Measurements from ENCODE around the gene PSAP. TPM values are rescaled to one million over a fixed set of nuclear protein-coding genes. Genes with fewer than 3 reads are reported as not detected.
A peak's percentile ranks its signal among the peaks of the same experiment; 100 is the strongest.

PSAP gene
- total RNA-seq, 1 experiment from 2014 or later = 397 TPM

DNA sequence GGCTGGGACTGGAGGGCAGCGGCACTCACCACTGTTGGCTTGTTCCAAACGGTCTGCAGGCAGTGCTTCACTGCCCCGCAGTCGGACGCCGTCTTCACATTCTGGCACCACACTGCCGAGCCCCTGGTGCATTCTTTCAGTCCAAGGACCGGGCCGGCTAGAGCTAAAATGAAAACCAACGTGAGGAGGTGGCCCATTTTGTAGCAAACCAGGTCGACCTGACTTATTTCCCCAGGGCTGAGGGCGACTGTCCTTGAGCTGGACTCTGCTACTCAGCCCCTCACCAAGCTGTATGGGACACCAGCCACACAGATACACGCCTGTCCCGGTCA is 16.7 kb downstream of the PSAP start (continued):
- no peak for TF ChIP-seq TCF7 (CRISPR knock-in tag; IDR thresholded peaks at IDR 0.05; ENCODE audit: low read depth)
- TF ChIP-seq, protein P1, sequence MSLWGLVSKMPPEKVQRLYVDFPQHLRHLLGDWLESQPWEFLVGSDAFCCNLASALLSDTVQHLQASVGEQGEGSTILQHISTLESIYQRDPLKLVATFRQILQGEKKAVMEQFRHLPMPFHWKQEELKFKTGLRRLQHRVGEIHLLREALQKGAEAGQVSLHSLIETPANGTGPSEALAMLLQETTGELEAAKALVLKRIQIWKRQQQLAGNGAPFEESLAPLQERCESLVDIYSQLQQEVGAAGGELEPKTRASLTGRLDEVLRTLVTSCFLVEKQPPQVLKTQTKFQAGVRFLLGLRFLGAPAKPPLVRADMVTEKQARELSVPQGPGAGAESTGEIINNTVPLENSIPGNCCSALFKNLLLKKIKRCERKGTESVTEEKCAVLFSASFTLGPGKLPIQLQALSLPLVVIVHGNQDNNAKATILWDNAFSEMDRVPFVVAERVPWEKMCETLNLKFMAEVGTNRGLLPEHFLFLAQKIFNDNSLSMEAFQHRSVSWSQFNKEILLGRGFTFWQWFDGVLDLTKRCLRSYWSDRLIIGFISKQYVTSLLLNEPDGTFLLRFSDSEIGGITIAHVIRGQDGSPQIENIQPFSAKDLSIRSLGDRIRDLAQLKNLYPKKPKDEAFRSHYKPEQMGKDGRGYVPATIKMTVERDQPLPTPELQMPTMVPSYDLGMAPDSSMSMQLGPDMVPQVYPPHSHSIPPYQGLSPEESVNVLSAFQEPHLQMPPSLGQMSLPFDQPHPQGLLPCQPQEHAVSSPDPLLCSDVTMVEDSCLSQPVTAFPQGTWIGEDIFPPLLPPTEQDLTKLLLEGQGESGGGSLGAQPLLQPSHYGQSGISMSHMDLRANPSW (CRISPR knock-in tag; conservative IDR thresholded peaks at IDR 0.05; ENCODE audit: low read depth) = no peak
- no peak for TF ChIP-seq ZNF121 (CRISPR knock-in tag; IDR thresholded peaks at IDR 0.05)
- TF ChIP-seq CREB1 (CRISPR knock-in tag; IDR thresholded peaks at IDR 0.05) = no peak

DNA sequence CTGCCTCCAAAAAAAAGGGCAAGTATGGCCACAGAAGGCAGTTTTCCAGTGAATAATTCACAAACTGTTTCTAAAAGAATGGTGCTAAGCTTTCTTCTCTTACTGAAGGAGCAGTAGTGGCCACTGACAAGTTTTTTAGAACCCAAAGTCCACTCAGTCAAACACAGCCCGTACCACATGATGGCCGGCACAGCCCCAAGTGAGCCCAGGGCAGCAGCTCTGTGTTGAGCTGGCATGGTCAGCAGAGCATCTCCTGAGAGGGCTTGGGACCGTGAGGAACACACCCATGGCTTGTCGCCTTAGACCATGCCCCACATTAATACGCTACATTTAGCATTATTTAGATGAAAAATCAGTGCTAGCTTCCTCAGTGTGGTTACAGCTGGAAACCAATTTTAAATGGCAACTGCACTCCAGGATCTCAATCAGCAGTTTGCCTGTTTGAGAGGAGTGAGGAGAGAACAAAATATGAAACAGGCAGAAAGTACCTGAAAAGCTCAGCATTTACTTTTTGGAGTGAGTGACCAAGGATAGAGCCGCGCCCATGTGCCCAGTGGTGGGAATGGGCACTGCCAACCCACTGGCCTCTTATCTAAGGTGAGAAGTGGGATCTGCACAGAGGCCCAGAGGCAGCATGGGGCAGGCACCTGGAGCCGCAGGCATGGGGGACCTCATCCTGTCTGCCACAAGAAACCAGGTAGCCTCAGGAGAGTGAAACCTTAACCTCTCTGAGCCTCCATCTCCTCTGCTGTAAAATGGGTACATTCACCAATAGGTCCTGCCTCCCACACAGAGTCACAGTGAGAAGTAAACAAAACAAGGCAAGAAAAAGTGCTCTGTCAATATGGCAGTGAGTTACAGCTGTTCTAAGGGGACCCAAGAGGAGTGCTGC is 17.4 kb downstream of the PSAP start:
- POLR2A ChIA-PET = no interaction called here
- H3K27me3 Mint-ChIP-seq (ENCODE audit: low read depth) = no peaks in the 10 kb centered on the region
- TF ChIP-seq RORB (CRISPR knock-in tag; IDR thresholded peaks at IDR 0.05) (no peak), ZNF232 (CRISPR knock-in tag; IDR thresholded peaks at IDR 0.05) (no peak), OVOL2 (CRISPR knock-in tag; IDR thresholded peaks at IDR 0.05; ENCODE audit: borderline replicate concordance) (no peak), NFATC4 (CRISPR knock-in tag; IDR thresholded peaks at IDR 0.05) (no peak), ATF1 (CRISPR knock-in tag; IDR thresholded peaks at IDR 0.05) (no peak), ZNF416 (CRISPR knock-in tag; IDR thresholded peaks at IDR 0.05) (no peak), NFE2L1 (CRISPR knock-in tag; IDR thresholded peaks at IDR 0.05) (no peak), GRHL2 (CRISPR knock-in tag; IDR thresholded peaks at IDR 0.05; ENCODE audit: insufficient replicate concordance, severe bottlenecking) (no peak), HMGA2 (CRISPR knock-in tag; IDR thresholded peaks at IDR 0.05) (no peak), GABPB1 (CRISPR knock-in tag; IDR thresholded peaks at IDR 0.05) (no peak), NR2C2 (CRISPR knock-in tag; IDR thresholded peaks at IDR 0.05) (no peak), SOX15 (CRISPR knock-in tag; IDR thresholded peaks at IDR 0.05) (no peak), MXD4 (CRISPR knock-in tag; IDR thresholded peaks at IDR 0.05; ENCODE audit: borderline replicate concordance) (no peak)
- TF ChIP-seq, protein P2, sequence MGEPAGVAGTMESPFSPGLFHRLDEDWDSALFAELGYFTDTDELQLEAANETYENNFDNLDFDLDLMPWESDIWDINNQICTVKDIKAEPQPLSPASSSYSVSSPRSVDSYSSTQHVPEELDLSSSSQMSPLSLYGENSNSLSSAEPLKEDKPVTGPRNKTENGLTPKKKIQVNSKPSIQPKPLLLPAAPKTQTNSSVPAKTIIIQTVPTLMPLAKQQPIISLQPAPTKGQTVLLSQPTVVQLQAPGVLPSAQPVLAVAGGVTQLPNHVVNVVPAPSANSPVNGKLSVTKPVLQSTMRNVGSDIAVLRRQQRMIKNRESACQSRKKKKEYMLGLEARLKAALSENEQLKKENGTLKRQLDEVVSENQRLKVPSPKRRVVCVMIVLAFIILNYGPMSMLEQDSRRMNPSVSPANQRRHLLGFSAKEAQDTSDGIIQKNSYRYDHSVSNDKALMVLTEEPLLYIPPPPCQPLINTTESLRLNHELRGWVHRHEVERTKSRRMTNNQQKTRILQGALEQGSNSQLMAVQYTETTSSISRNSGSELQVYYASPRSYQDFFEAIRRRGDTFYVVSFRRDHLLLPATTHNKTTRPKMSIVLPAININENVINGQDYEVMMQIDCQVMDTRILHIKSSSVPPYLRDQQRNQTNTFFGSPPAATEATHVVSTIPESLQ (CRISPR knock-in tag; IDR thresholded peaks at IDR 0.05) = no peak
- TF ChIP-seq, protein P3, sequence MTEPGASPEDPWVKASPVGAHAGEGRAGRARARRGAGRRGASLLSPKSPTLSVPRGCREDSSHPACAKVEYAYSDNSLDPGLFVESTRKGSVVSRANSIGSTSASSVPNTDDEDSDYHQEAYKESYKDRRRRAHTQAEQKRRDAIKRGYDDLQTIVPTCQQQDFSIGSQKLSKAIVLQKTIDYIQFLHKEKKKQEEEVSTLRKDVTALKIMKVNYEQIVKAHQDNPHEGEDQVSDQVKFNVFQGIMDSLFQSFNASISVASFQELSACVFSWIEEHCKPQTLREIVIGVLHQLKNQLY (CRISPR knock-in tag; IDR thresholded peaks at IDR 0.05) = no peak
- TF ChIP-seq, protein P4, sequence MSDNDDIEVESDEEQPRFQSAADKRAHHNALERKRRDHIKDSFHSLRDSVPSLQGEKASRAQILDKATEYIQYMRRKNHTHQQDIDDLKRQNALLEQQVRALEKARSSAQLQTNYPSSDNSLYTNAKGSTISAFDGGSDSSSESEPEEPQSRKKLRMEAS (CRISPR knock-in tag; IDR thresholded peaks at IDR 0.05) = no peak
- TF ChIP-seq, protein P5, sequence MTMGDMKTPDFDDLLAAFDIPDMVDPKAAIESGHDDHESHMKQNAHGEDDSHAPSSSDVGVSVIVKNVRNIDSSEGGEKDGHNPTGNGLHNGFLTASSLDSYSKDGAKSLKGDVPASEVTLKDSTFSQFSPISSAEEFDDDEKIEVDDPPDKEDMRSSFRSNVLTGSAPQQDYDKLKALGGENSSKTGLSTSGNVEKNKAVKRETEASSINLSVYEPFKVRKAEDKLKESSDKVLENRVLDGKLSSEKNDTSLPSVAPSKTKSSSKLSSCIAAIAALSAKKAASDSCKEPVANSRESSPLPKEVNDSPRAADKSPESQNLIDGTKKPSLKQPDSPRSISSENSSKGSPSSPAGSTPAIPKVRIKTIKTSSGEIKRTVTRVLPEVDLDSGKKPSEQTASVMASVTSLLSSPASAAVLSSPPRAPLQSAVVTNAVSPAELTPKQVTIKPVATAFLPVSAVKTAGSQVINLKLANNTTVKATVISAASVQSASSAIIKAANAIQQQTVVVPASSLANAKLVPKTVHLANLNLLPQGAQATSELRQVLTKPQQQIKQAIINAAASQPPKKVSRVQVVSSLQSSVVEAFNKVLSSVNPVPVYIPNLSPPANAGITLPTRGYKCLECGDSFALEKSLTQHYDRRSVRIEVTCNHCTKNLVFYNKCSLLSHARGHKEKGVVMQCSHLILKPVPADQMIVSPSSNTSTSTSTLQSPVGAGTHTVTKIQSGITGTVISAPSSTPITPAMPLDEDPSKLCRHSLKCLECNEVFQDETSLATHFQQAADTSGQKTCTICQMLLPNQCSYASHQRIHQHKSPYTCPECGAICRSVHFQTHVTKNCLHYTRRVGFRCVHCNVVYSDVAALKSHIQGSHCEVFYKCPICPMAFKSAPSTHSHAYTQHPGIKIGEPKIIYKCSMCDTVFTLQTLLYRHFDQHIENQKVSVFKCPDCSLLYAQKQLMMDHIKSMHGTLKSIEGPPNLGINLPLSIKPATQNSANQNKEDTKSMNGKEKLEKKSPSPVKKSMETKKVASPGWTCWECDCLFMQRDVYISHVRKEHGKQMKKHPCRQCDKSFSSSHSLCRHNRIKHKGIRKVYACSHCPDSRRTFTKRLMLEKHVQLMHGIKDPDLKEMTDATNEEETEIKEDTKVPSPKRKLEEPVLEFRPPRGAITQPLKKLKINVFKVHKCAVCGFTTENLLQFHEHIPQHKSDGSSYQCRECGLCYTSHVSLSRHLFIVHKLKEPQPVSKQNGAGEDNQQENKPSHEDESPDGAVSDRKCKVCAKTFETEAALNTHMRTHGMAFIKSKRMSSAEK (CRISPR knock-in tag; IDR thresholded peaks at IDR 0.05; ENCODE audit: borderline replicate concordance) = no peak
- TF ChIP-seq, protein P1 (CRISPR knock-in tag; conservative IDR thresholded peaks at IDR 0.05; ENCODE audit: low read depth) = no peak
- 0 out of 2 replicates have a peak overlapping the region, but pooled peaks have one; percentile 60 for H3K27ac Mint-ChIP-seq
- DNase-seq (ENCODE audit: low spot score) (no peak), ATAC-seq (no peak)
- H3K4me3 Mint-ChIP-seq = no peak overlapping the region
- peaks cover 30% of the 10 kb centered on the region for H3K4me1 Mint-ChIP-seq
- H3K36me3 Mint-ChIP-seq = peaks cover 40% of the 10 kb centered on the region
- CTCF ChIA-PET = interaction anchor here (9.7 kb wide), 1 partner anchor 63 kb away, joined by 133 read pairs; no protein-coding TSS in a partner anchor
- no peaks in the 10 kb centered on the region for H3K9me3 Mint-ChIP-seq
